Right renal pelvis (tissue), 4 donors: ENCODE measurements around the gene CEACAM16. TPM values are rescaled to one million over a fixed set of nuclear protein-coding genes. Genes with fewer than 3 reads are reported as not detected.
A peak's percentile ranks its signal among the peaks of the same experiment; 100 is the strongest.
"Not testable (repeated sequence)": the region's sequence is repeated elsewhere in the genome, so short reads cannot be mapped to it uniquely, and the experiment has no call there.

Experiments
- DNase-seq, 4 donors: peaks; one replicate each; pipeline ENCODE4 v3.0.0-alpha.2; 2013; ENCODE audit warnings: low read depth in 4 of 4, low spot score in 3 of 4, missing footprints in 1 of 4
- polyA plus RNA-seq, 4 donors: library from polyadenylated mRNA; unstranded; fragments of 120-200 nt; gene quantifications; one replicate each; pipeline ENCODE4 v1.2.1, GENCODE V29; 2013; ENCODE audit not compliant: insufficient read length in 4 of 4

CEACAM16 gene
- polyA plus RNA-seq, 4 donors: not detected

GRCh38 chr19:44702551-44703176 is 3.7 kb downstream of the CEACAM16 start:
- no peak for DNase-seq

- no peak for DNase-seq
Measured at GRCh38 chr19:44703336-44704078, 4.6 kb downstream of the CEACAM16 start.

- DNase-seq: no peak
Measured at GRCh38 chr19:44704982-44705381, 6.0 kb downstream of the CEACAM16 start.

- DNase-seq: no peak
Measured at GRCh38 chr19:44705502-44706010, 6.6 kb downstream of the CEACAM16 start.

GRCh38 chr19:44706506-44707236 is 7.7 kb downstream of the CEACAM16 start:
- no peak for DNase-seq

GRCh38 chr19:44707794-44708193 is 8.8 kb downstream of the CEACAM16 start:
- no peak for DNase-seq

GRCh38 chr19:44708940-44709339 is 10.0 kb downstream of the CEACAM16 start:
- DNase-seq: no peak

GRCh38 chr19:44709434-44710266 is 10.7 kb downstream of the CEACAM16 start:
- not testable (repeated sequence) for DNase-seq

- no peak for DNase-seq
Measured at GRCh38 chr19:44710483-44710882, 11.5 kb downstream of the CEACAM16 start.

- no peak for DNase-seq
Measured at GRCh38 chr19:44712864-44713515, 14.0 kb downstream of the CEACAM16 start.

GRCh38 chr19:44714597-44715169 is 15.7 kb downstream of the CEACAM16 start:
- DNase-seq: no peak

GRCh38 chr19:44717603-44718002 is 18.7 kb downstream of the CEACAM16 start:
- no peak for DNase-seq

GRCh38 chr19:44718441-44719261 is 19.7 kb downstream of the CEACAM16 start:
- peak in 3 of 4 donors; percentile 79 to 89 (median 85) for DNase-seq

- DNase-seq: no peak
Measured at GRCh38 chr19:44719262-44719701, 20.3 kb downstream of the CEACAM16 start.

GRCh38 chr19:44720396-44720795 is 21.4 kb downstream of the CEACAM16 start:
- not testable (repeated sequence) for DNase-seq

GRCh38 chr19:44720945-44721344 is 22.0 kb downstream of the CEACAM16 start:
- DNase-seq: no peak

- DNase-seq: not testable (repeated sequence)
Measured at GRCh38 chr19:44721369-44721768, 22.4 kb downstream of the CEACAM16 start.
